H1 (cell line): ENCODE results near the gene OR2A14. TPM values are rescaled to one million over a fixed set of nuclear protein-coding genes. Genes with fewer than 3 reads are reported as not detected.

ENCODE experiments used
- CTCF ChIA-PET: fragments of 300-600 bp; sonication (Branson Sonifier 250); formaldehyde crosslinking; loops from one replicate; lab custom pipeline; 2021; ENCODE audit not compliant: partially characterized antibody; lab: Charles Lee
- POLR2A ChIA-PET: fragments of 300-600 bp; sonication (Branson Sonifier 250); formaldehyde crosslinking; loops from one replicate; lab custom pipeline; 2021; ENCODE audit warnings: inconsistent platforms; ENCODE audit not compliant: partially characterized antibody; lab: Charles Lee
- DNase-seq, 2 experiments: peaks; one replicate each; pipeline versions ENCODE4 v3.0.0 to v3.0.0-alpha.2; 2010 to 2022; ENCODE audit warnings: low spot score in 2 of 2, low read depth in 1 of 2, mixed read lengths in 1 of 2
- FAIRE-seq: peaks from 2 replicates; lab custom pipeline; 2011; peaks lifted over from hg19 to GRCh38; lab: Jason Lieb, UNC
- H2AFZ ChIP-seq: 2 replicates; pipeline ENCODE4 v1.8.1; 2012; ENCODE audit warnings: low read length, inconsistent platforms
- H2AK5ac ChIP-seq: 2 replicates; pipeline ENCODE4 v1.6.1; 2013; ENCODE audit warnings: low read depth, low read length
- H2BK120ac ChIP-seq: replicated peaks from 2 replicates; pipeline ENCODE3; 2013; ENCODE audit warnings: low read depth, low read length, inconsistent platforms
- H2BK12ac ChIP-seq: 2 replicates; pipeline ENCODE4 v1.6.1; 2013; ENCODE audit warnings: low read depth, low read length
- H2BK15ac ChIP-seq: 2 replicates; pipeline ENCODE4 v1.6.1; 2013; ENCODE audit warnings: low read length
- H2BK20ac ChIP-seq: 2 replicates; pipeline ENCODE4 v1.6.1; 2013; ENCODE audit warnings: low read length
- H2BK5ac ChIP-seq: 2 replicates; pipeline ENCODE4 v1.6.1; 2013; ENCODE audit warnings: low read depth, low read length
- H3K14ac ChIP-seq: 2 replicates; pipeline ENCODE4 v1.6.1; 2013; ENCODE audit warnings: inconsistent platforms; ENCODE audit not compliant: insufficient read length
- H3K18ac ChIP-seq: 2 replicates; pipeline ENCODE4 v1.6.1; 2013; ENCODE audit warnings: low read length; ENCODE audit errors: extremely low read depth
- H3K23ac ChIP-seq: 2 replicates; pipeline ENCODE4 v1.6.1; 2013; ENCODE audit warnings: inconsistent platforms; ENCODE audit not compliant: insufficient read length
- H3K23me2 ChIP-seq: 2 replicates; pipeline ENCODE4 v1.6.1; 2013; ENCODE audit warnings: low read depth, low read length
- H3K27ac ChIP-seq: 2 replicates; pipeline ENCODE4 v1.6.1; 2011; ENCODE audit warnings: low read depth, low read length, inconsistent platforms
- H3K27me3 ChIP-seq, 4 experiments: replicated peaks in 1 of 4; 1 replicate in 1 of 4; 2 replicates in 3 of 4; pipeline versions ENCODE4 v1.6.1 to v1.8.1; 2011 to 2013; ENCODE audit warnings: low read length in 3 of 4, mild to moderate bottlenecking in 3 of 4, inconsistent platforms in 2 of 4, mixed read lengths in 2 of 4, moderate library complexity in 1 of 4; ENCODE audit not compliant: control insufficient read depth in 3 of 4, insufficient read depth in 3 of 4; ENCODE audit errors: extremely low read depth in 1 of 4
- H3K36me3 ChIP-seq, 4 experiments: 2 replicates each; pipeline versions ENCODE4 v1.6.1 to v1.8.1; 2011 to 2013; ENCODE audit warnings: mild to moderate bottlenecking in 4 of 4, low read length in 3 of 4, moderate library complexity in 2 of 4, control low read depth in 1 of 4, inconsistent platforms in 1 of 4; ENCODE audit not compliant: insufficient read depth in 4 of 4, control insufficient read depth in 2 of 4
- H3K4ac ChIP-seq: replicated peaks from 2 replicates; pipeline ENCODE3; 2013; ENCODE audit warnings: low read length, low read depth, mixed read lengths, inconsistent platforms; ENCODE audit not compliant: insufficient read length
- H3K4me1 ChIP-seq, 4 experiments: replicated peaks in 1 of 4; 1 replicate in 1 of 4; 2 replicates in 3 of 4; pipeline versions ENCODE4 v1.6.1 to v1.8.1; 2011 to 2013; ENCODE audit warnings: low read length in 3 of 4, inconsistent platforms in 2 of 4, mixed read lengths in 1 of 4; ENCODE audit not compliant: insufficient read depth in 4 of 4, control insufficient read depth in 3 of 4
- H3K4me2 ChIP-seq, 2 experiments: 2 replicates each; pipeline versions ENCODE4 v1.6.1 to v1.8.1; 2011 to 2013; ENCODE audit warnings: low read depth in 2 of 2, low read length in 2 of 2, control low read depth in 1 of 2, inconsistent platforms in 1 of 2, mild to moderate bottlenecking in 1 of 2; ENCODE audit not compliant: insufficient read depth in 1 of 2
- H3K4me3 ChIP-seq, 4 experiments: fragments of 200-600, 300-600 bp in 1 of 4; sonication (generic), shearing (Covaris generic), sonication (Bioruptor Twin) in 1 of 4; 2 replicates each; pipeline versions ENCODE4 v1.5.1 to v1.8.1; 2011 to 2016; ENCODE audit warnings: low read length in 4 of 4, low read depth in 3 of 4, control low read depth in 2 of 4, inconsistent platforms in 2 of 4, mild to moderate bottlenecking in 2 of 4, mixed read lengths in 1 of 4, moderate library complexity in 1 of 4; ENCODE audit not compliant: insufficient read depth in 2 of 4; ENCODE audit errors: extremely low read depth in 1 of 4
- H3K56ac ChIP-seq: replicated peaks from 2 replicates; pipeline ENCODE3; 2013; ENCODE audit warnings: low read depth, mild to moderate bottlenecking, mixed read lengths, low read length, inconsistent platforms; ENCODE audit not compliant: insufficient read length
- H3K79me1 ChIP-seq: 2 replicates; pipeline ENCODE4 v1.6.1; 2013; ENCODE audit warnings: low read depth, low read length, control low read depth
- H3K79me2 ChIP-seq, 2 experiments: 2 replicates each; pipeline versions ENCODE4 v1.6.1 to v1.8.1; 2012 to 2013; ENCODE audit warnings: low read length in 2 of 2, mild to moderate bottlenecking in 2 of 2, inconsistent platforms in 1 of 2; ENCODE audit not compliant: insufficient read depth in 2 of 2, control insufficient read depth in 1 of 2
- H3K9ac ChIP-seq, 4 experiments: replicated peaks in 1 of 4; 1 replicate in 1 of 4; 2 replicates in 3 of 4; pipeline versions ENCODE4 v1.6.1 to v1.8.1; 2011 to 2013; ENCODE audit warnings: low read depth in 3 of 4, low read length in 3 of 4, control low read depth in 2 of 4, mild to moderate bottlenecking in 2 of 4, moderate library complexity in 2 of 4, inconsistent platforms in 1 of 4; ENCODE audit errors: extremely low read depth in 1 of 4
- H3K9me3 ChIP-seq, 2 experiments: 2 replicates each; pipeline versions ENCODE4 v1.6.1 to v1.8.1; 2012 to 2013; ENCODE audit warnings: mild to moderate bottlenecking in 2 of 2, moderate library complexity in 2 of 2, control low read depth in 1 of 2, inconsistent platforms in 1 of 2, low read depth in 1 of 2, low read length in 1 of 2, mixed read lengths in 1 of 2; ENCODE audit not compliant: insufficient read depth in 2 of 2
- H4K20me1 ChIP-seq, 2 experiments: replicated peaks in 1 of 2; 2 replicates each; pipeline versions ENCODE3 to v1.8.1; 2011 to 2013; ENCODE audit warnings: inconsistent platforms in 2 of 2, low read length in 2 of 2, mild to moderate bottlenecking in 1 of 2; ENCODE audit not compliant: insufficient read depth in 2 of 2, control insufficient read depth in 1 of 2
- H4K5ac ChIP-seq: 2 replicates; pipeline ENCODE4 v1.6.1; 2013; ENCODE audit warnings: low read length, low read depth, mixed read lengths, inconsistent platforms; ENCODE audit not compliant: insufficient read length
- H4K8ac ChIP-seq: 2 replicates; pipeline ENCODE4 v1.8.0; 2013; ENCODE audit warnings: mild to moderate bottlenecking, moderate library complexity, low read length, inconsistent platforms; ENCODE audit not compliant: insufficient read depth; ENCODE audit errors: extremely low read depth
- H4K91ac ChIP-seq: replicated peaks from 2 replicates; pipeline ENCODE3; 2013; ENCODE audit warnings: low read length, mixed read lengths, inconsistent platforms; ENCODE audit not compliant: insufficient read length
- JUND ChIP-seq: IDR thresholded peaks from 2 replicates; pipeline ENCODE4 v1.6.1; 2011; ENCODE audit warnings: mild to moderate bottlenecking, improper control_type of control experiment, low read length
- TAF1 ChIP-seq: IDR thresholded peaks from 2 replicates; pipeline ENCODE4 v1.6.1; 2011; ENCODE audit warnings: mild to moderate bottlenecking, low read depth, low read length
- TCF12 ChIP-seq: IDR thresholded peaks from 2 replicates; pipeline ENCODE4 v1.6.1; 2011; ENCODE audit warnings: low read depth, mild to moderate bottlenecking, low read length
- YY1 ChIP-seq: IDR thresholded peaks from 2 replicates; pipeline ENCODE4 v1.6.1; 2011; ENCODE audit warnings: low read depth, mild to moderate bottlenecking, low read length
- WGBS, 2 experiments: shearing (Covaris generic) in 1 of 2; methylation state at CpG; one replicate each; pipeline versions ENCODE4 v1.1.6 to v1.1.7; 2013 to 2015; ENCODE audit warnings: low lambda C conversion rate in 2 of 2, mixed read lengths in 2 of 2, inconsistent platforms in 1 of 2, low coverage in 1 of 2, missing lambda C conversion rate in 1 of 2; ENCODE audit not compliant: insufficient replicate concordance in 2 of 2, insufficient coverage in 1 of 2, insufficient read length in 1 of 2; ENCODE audit errors: extremely low coverage in 1 of 2, missing lambda C conversion rate in 1 of 2; 5-methylcytosine and 5-hydroxymethylcytosine counted together
- polyA plus RNA-seq, 7 experiments: library from polyadenylated mRNA; depleted of rRNA in 3 of 7; stranded (reverse) in 5 of 7; unstranded in 2 of 7; fragments of >200 nt in 5 of 7; fragments of 200-250 nt in 2 of 7; gene quantifications; 1 replicate in 5 of 7; 2 replicates in 1 of 7; 4 replicates in 1 of 7; pipeline versions ENCODE4 v1.2.1 to v1.2.3, GENCODE V29; 2011 to 2013; ENCODE audit warnings: missing spikeins in 2 of 7, mixed read lengths in 2 of 7
- total RNA-seq: library from RNA; stranded (reverse); fragmentation: NEBNext Ultra II Directional; extraction: Animal tissue kit (Norgen Biotek cat#: 25700); gene quantifications from 2 replicates; pipeline ENCODE4 v1.2.1, GENCODE V29; 2021
- TF ChIP-seq, protein P1 (sequence below): IDR thresholded peaks from 2 replicates; pipeline ENCODE4 v1.6.1; 2012; ENCODE audit warnings: inconsistent platforms
- TF ChIP-seq, protein P2 (sequence below): IDR thresholded peaks from 2 replicates; pipeline ENCODE4 v1.6.1; 2011; ENCODE audit warnings: low read depth, mild to moderate bottlenecking, low read length; ENCODE audit not compliant: insufficient read depth
- TF ChIP-seq, protein P3 (sequence below): IDR thresholded peaks from 2 replicates; pipeline ENCODE4 v1.6.1; 2011; ENCODE audit warnings: low read length, improper control_type of control experiment

Gene OR2A14
- total and polyA plus RNA-seq, 2 of the 8 experiments (the other 6 are each of a cell fraction or from before 2014, with no cell fraction given): not detected

DNA sequence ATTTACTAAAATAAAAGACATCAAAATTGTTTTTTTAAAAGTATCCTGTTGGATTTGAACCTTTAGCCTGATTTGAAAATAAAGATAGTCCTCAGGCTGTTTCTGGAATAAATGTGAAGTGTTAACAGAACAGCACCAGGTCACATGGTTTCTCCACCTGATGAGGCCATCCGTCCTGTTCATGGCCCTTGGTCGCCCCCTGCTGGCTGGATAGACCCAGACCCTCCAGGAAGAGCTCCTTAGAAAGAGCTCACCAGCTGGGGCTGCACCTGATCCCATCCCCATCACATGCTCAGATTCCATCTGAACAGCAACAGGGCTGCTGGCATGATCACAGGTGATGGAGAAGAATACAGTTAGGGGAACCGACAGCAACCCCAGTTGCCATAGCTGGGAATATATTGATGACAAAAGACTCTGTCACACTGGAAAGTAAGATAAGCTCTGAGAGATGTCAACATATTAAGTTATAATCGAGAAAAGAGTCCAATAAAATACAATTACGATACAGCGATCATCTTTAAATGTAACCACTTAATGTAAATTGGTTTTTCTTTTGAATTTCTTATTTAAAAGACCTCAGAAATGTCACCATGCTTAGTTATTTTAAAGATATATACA lies 4.8 kb downstream of the OR2A14 start:
- 47% methylated on average over 6 of the region's 6 CpGs; no CpG with 5 or more reads in 1 of the 2 experiments for WGBS, 2 experiments
- Histone ChIP-seq H3K79me2 (no peaks in the 10 kb centered on the region), H3K23ac (no peak overlapping the region), H4K8ac (no peak overlapping the region), H3K27me3 (peaks cover 0 to 1% (median 0%) of the 10 kb centered on the region in 4 experiments; a peak in 1 of 7 replicates), H3K36me3 (no peaks in the 10 kb centered on the region), H3K4ac (no peak overlapping the region), H3K23me2 (no peaks in the 10 kb centered on the region), H3K27ac (no peak overlapping the region), H3K9ac (no peak overlapping the region), H3K9me3 (no peaks in the 10 kb centered on the region), H2BK5ac (no peak overlapping the region), H4K91ac (no peak overlapping the region), H3K4me3 (no peak overlapping the region), H3K14ac (no peak overlapping the region), H4K20me1 (no peaks in the 10 kb centered on the region), H2AFZ (no peak overlapping the region), H2BK20ac (no peak overlapping the region), H3K4me1 (no peaks in the 10 kb centered on the region), H4K5ac (no peak overlapping the region), H3K56ac (no peak overlapping the region), H2BK15ac (no peak overlapping the region), H2BK120ac (no peak overlapping the region), H3K79me1 (no peaks in the 10 kb centered on the region), H2BK12ac (no peak overlapping the region), H2AK5ac (no peak overlapping the region), H3K4me2 (no peak overlapping the region), H3K18ac (no peak overlapping the region)
- CTCF ChIA-PET: interaction anchor here (0.6 to 1.8 kb wide), 21 partner anchors 9 to 825 kb away, joined by 3 to 11 read pairs (median 4); no protein-coding TSS in a partner anchor
- peak; percentile 96 for FAIRE-seq
- POLR2A ChIA-PET: interaction anchor here (0.6 kb wide), 1 partner anchor 109 kb away, joined by 3 read pairs; no protein-coding TSS in a partner anchor
- peak; percentile 80 to 97 for DNase-seq
- TF ChIP-seq YY1 (0 out of 2 replicates have a peak, but pooled peaks have one; percentile 28), TAF1 (no peak), JUND (no peak), TCF12 (0 out of 2 replicates have a peak, but pooled peaks have one; percentile 31)
- TF ChIP-seq, protein P1, sequence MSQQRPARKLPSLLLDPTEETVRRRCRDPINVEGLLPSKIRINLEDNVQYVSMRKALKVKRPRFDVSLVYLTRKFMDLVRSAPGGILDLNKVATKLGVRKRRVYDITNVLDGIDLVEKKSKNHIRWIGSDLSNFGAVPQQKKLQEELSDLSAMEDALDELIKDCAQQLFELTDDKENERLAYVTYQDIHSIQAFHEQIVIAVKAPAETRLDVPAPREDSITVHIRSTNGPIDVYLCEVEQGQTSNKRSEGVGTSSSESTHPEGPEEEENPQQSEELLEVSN: no peak
- TF ChIP-seq, protein P2, sequence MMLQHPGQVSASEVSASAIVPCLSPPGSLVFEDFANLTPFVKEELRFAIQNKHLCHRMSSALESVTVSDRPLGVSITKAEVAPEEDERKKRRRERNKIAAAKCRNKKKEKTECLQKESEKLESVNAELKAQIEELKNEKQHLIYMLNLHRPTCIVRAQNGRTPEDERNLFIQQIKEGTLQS: peak; percentile 95
- TF ChIP-seq, protein P3, sequence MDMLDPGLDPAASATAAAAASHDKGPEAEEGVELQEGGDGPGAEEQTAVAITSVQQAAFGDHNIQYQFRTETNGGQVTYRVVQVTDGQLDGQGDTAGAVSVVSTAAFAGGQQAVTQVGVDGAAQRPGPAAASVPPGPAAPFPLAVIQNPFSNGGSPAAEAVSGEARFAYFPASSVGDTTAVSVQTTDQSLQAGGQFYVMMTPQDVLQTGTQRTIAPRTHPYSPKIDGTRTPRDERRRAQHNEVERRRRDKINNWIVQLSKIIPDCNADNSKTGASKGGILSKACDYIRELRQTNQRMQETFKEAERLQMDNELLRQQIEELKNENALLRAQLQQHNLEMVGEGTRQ: peak; percentile 93
